ENCODE measurements around the gene CCNJ.

Gene CCNJ

DNA sequence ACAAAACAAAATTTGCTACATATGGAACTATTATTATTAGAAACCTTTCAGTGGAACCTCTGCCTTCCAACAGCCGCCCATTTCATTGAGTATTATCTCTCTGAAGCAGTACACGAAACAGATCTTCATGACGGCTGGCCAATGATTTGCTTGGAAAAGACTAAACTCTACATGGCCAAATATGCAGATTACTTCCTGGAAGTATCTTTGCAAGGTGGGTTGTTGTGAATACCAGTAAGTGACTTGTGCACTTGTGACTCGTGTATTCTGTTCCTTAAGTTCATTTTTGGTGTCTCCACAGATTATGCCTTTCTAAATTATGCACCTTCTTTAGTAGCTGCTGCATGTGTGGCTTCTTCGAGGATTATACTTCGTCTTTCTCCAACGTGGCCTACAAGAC lies 13.4 kb downstream of the CCNJ start:
- DNase-seq, result no peak

GRCh38 chr10:96061232-96061631 lies 17.8 kb downstream of the CCNJ start:
- DNase-seq, result no peak

DNA sequence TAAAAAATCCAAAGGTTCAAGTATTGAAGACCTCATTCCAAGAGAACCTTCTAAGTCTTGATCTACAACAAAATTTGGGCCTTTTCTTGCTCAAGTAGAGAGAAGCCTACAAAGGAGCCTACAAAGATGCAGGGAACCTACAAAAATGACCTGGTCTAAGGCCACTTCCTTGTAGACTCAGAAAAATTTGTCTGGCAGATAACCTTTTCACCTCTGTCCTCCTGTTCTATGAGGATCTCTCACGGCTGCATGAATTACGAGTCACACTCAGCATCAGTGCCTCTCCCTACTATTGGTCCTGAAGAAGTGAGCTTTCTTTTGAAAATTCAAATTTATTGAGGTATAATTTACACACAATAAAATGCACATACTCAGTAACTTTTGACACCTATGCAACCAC lies 29.3 kb downstream of the CCNJ start:
- DNase-seq, result no peak

GRCh38 chr10:96073722-96074121 lies 30.3 kb downstream of the CCNJ start:
- peak in 1 of 2 donors; percentile 4 for DNase-seq

GRCh38 chr10:96074776-96075175 lies 31.4 kb downstream of the CCNJ start:
- peak in 1 of 2 donors; percentile 43 for DNase-seq

DNA sequence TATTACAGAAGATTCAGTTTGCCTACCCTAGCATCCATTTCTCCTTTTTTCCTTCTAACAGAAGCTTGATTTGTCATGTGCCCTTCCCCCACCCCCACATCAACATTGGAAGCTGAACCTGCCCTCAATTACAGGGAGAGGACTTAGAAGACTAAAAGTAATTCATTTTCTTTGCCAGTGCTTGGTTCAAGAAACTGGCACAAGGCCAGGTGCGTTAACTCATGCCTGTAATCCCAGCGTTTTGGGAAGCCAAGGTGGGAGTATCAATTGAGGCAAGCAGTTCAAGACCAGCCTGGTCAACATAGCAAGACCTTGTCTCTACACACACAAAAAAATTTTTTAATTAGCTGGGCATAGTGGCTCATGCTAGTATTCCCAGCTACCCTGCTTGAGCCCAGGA lies 32.6 kb downstream of the CCNJ start:
- no peak for DNase-seq

- no peak for DNase-seq
These were observed 33.8 kb downstream of the CCNJ start for GRCh38 chr10:96077156-96077555.

GRCh38 chr10:96082153-96082552 lies 38.8 kb downstream of the CCNJ start:
- DNase-seq, result no peak

GRCh38 chr10:96082748-96083147 lies 39.4 kb downstream of the CCNJ start:
- no peak for DNase-seq

GRCh38 chr10:96089116-96089515 lies 45.7 kb downstream of the CCNJ start:
- DNase-seq, result no peak

- DNase-seq, result peak; percentile 91 to 94
These were observed 46.5 kb downstream of the CCNJ start for GRCh38 chr10:96089670-96090462.

DNA sequence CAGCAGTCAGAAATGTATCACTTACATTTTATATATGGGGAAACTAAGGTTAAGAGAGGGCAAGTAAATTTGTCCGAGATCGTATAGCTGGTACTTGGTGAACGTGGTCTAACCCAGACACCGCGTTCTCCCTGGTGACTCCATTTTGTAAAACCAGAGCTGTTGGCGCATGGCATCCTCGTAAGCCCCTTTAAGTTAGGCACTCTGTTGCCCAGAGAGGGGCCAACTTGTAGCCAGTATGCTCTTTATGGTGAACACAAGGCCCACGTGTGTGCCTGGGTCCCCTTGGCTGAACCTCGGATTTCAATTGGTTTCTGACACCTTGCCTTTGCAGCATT lies 47.0 kb downstream of the CCNJ start:
- DNase-seq, result no peak

DNA sequence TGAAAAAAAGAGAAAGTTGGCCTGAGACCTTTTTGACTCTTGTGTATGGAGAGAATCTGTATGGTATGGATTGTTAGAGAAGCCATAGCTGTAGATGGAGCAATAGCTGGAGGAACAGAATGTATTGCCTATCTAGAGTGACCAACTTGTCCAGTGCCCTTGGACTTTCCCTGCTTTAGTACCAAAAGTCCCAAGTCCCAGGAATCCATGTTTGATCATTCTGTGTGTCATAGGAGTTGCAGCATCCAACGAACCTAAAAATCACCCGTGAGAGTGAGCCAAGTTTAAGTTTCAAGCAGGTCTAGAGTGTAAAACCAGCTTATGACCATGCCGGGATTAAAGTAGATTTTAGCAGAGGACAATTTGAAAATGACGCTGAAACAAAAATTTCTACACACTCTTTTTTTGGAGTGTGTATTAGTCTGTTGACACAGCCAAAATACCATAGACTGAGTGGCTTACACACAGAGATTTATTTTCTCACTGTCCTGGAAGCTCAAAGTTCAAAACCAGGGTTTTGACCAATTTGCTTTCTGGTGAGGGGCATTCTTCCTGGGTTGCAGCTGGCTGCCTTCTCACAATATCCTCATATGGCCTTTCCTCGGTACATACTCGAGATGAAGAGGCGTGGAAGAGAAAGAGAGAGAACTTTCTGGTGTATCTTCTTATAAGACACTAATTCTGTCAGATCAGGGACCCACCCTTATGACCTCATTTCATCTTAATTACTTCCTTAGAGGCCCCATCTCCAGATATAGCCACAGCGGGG lies 49.8 kb downstream of the CCNJ start:
- DNase-seq, result no peak

- no peak for DNase-seq
These were observed 50.6 kb downstream of the CCNJ start for GRCh38 chr10:96093948-96094347.

GRCh38 chr10:96096958-96097357 lies 53.6 kb downstream of the CCNJ start:
- DNase-seq, result no peak

DNA sequence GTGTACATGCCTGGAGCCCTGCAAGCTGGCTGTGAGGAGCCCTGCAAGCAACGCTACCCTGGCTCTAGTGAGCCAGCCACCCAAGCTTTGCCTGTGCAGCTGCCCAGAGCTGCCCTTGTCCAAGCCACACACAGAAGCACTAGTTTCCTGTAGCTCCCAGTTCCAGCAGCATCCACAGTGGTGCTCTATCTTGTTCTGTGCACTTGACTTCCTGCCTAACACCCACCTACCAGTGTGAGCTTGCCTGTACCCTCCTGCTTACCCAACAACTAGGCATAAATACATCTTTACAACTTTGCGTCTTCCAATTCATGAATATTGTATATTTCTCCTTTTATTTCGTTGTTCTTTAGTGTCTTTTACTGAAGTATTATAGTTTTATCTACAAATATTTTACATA lies 54.5 kb downstream of the CCNJ start:
- DNase-seq, result no peak

GRCh38 chr10:96107623-96108038 lies 64.2 kb downstream of the CCNJ start:
- DNase-seq, result no peak
